Activated naive CD8-positive, alpha-beta T cell treated with anti-CD3 and anti-CD28 coated beads, Interleukin-2, amount 50 U/mL, for 16 hours (primary cell): ENCODE measurements around the gene SOCS3.

Experiments used
- DNase-seq: peaks from one replicate; pipeline ENCODE4 v3.0.0-alpha.2; 2020; ENCODE audit warnings: low read depth, low spot score

SOCS3 gene

DNA sequence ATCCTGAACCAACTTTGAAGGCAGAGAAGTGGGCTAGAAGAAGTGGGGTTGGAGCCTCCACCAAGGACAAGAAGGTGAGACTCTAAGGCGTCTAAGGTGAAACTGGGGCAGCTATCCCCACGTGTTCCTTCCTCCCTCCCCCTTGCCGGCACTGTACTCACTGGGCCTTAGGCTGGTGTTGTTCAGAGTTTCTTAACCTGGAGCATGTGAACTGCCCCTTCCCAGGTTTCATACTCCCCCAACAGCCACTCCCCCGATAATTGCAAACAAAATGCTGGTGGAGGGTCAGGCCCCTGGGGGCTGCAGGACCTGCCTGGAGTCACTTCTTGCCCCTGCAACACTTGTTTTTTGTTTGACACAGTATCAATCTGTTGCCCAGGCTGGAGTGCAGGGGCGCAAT, 7.3 kb upstream of the SOCS3 start:
- DNase-seq = no peak

DNA sequence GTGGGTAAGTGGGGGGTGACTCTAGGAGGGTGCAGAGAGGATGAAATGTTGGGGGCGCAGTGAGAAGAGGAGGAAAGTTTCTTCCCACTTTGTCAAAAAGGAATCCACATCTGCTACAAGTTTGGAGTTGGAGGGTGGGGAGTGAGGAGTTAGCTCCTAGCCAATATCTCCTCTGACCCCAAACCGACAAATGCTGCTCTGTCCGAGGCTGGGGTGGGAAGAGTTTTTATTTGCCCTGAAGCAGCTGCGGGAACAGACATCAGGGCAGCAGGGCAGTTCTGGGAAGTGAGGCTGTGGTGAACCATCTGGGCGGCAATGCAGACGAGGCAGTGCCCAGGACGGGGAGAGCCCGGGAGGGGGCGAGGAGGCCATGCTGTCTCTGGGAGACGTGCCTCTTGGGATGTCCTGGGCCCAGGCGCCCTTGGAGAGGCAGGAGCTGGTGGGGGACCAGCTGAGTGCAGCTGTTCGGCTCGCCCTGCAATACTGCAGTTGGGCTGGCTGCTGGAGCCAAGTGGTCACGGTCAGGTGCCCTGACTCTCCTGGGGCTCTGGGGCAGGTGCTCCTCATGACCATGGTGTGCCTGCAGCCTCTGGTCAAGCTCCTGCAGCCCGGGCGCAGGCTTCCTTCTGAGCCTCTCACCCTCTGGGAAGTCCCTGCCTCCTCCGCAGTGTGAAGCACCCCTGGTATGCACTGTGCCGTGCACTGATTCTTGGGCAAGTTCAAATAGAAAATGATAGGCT, 6.4 kb upstream of the SOCS3 start:
- no peak for DNase-seq

DNA sequence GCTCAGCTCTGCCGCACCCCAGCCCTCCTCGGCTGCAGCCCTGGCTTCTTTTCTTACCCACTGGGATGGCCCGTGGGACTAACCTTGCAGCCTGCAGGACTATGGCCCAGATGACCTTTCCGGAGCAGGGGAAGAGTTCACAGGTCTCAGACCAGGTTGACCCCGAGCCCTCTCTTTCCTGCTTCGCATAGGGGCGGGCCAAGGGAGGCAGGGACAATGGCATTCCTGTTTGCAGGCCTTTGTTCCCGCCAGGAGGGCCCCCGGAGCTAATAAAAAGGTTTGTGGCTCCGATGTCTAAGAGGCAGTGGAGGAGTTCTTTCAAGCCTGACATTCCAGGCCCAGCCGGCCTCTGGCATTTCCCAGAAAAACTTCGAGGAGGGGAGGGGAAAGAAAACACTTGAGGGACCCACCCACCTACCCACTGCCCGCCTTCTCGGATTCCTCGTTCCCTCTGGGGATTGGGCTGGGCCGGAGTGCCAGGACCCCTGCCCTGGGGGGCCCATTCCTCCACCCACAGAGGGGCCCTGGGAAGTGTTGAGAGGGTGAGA, 5.8 kb upstream of the SOCS3 start:
- DNase-seq = no peak

DNA sequence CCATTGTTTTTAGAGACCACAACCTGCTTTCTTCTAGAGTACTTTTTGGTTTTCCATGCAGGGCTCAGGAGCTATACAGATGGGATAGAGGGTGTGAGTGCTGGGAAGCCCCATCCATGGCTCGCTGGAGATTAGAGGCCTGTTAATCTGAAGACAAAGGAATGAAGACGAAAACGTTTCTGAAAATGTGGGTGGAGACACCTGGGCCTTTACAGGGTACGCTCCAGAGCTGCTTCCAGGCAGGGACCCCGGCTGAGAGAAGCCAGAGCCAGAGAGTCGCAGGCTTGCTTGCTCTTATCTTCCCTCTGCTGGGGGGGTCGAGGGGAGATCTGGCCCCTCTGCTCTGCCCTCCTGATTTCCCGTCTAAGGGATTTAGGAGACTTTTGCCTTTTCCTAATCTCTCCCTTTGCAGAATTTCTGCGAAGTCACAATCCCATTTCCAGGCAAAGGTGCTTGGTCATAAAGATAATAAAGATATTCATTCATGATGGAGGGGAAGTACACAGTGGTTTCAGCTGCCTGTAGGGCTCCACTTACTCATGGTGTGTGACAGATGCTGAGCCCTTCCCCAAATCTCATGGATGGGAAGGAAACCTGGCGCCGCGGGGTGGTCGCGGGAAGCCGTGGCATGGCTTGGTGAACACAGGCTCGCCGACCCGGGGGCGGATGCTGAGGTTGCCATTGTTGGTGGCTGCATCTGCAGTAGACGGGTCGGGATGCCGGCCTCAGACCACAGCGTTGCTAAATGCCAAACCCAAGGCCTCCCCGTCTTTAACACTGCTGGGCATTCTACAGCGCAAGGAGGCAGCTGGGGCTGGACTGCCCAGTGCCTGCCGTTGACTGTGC, 4.8 kb upstream of the SOCS3 start:
- DNase-seq = no peak

DNA sequence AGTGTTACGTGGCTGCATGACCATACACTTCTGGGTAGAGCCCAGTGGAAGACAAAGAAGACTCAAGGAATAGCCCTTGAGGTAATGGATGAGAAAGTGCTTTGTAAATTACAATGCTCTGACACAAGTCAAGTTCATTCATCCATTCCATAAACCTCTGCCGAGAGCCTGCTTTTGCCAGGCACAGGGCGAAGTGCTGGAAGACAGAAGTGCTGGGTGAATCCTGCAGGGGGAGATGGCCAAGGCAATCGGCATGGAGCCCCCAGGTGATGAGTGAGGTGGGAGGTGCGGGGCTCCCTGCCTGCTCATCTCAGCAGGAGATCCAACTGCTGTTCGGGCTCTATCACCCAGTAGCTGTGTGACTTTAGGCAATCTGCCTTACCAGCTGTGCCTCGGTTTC, 2.8 kb upstream of the SOCS3 start:
- DNase-seq = no peak

DNA sequence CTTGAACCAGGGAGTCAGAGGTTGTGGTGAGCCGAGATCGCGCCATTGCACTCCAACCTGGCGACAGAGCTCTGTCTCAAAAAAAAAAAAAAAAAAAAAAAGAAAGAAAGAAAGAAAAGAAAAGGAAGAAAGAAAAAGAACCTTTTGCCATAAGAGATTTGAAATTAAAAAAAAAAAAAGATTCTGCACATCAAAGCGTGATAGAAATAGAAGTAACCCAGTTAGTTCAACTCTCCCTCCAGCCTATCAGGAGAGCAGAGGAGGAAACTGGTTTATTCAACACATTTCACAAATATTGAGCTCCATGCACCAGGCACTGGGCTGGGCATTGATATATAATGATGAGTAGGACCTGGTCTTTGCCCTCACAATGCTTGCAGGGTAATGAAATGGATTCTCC, 2.4 kb upstream of the SOCS3 start:
- DNase-seq = no peak

DNA sequence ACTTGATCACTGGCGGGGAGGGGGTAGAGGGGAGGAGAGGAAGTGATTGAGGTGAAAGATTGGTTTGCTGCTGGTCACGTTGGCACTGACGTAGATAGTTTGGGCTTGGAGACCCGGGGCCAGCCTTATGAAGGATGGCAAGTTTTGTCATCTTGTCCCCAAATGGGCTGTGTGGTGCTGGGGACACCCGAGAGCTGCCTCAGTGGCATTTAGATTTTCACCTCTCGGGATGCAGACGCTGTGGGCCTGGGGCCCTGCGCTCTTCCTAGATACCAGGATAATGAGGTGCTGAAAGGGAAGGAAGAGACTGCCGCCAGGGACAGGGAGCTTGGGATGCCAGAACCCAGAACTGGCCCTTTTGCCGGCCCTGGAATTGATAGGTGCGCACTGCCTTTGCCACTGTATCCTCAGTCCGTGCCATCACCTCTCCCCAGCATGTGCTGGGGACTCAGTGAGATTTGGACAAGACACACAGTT, 1.4 kb upstream of the SOCS3 start:
- DNase-seq = no peak

DNA sequence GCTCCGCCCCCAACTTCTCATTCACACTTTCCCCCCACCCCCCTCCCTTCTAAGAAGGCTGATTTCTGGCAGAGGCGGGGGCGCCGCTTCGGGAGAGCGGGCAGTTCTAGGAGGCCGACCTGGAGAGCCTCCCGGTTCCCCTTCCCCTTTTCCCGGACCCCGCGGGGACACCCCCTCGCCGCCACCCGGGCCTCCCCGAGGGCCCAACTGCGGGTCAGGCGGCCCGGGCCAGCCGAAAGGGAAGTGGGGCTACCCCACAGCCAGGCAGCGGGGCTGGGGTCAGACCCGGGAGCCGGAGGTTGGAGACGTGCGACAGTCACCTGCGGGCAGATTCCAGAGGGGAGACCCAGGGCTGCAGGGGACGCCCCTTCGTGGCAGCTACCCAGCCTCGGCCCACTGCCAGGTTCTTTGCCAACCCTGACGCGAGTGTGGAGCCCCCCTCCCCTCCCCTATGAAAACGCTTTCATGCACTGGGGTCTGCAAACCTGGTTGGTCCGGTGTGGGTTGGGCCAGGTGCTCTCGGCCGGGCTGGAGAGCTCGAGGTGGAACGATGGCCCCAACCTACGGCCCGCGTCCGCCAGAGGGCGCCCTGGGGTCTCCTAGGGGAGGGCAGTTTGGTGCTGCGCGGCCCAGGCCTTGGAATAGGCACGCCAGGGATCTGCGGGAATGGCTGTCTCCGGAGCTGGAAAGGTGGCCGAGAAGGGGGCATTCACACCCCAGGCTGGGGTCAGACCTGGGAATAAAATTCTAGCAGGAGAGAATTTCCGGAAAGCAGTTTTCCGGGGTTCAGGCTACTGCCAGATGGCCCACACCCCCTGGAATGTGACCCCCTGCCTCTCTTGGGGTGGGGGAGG, 721 bp upstream of the SOCS3 start:
- DNase-seq = peak; percentile 77

DNA sequence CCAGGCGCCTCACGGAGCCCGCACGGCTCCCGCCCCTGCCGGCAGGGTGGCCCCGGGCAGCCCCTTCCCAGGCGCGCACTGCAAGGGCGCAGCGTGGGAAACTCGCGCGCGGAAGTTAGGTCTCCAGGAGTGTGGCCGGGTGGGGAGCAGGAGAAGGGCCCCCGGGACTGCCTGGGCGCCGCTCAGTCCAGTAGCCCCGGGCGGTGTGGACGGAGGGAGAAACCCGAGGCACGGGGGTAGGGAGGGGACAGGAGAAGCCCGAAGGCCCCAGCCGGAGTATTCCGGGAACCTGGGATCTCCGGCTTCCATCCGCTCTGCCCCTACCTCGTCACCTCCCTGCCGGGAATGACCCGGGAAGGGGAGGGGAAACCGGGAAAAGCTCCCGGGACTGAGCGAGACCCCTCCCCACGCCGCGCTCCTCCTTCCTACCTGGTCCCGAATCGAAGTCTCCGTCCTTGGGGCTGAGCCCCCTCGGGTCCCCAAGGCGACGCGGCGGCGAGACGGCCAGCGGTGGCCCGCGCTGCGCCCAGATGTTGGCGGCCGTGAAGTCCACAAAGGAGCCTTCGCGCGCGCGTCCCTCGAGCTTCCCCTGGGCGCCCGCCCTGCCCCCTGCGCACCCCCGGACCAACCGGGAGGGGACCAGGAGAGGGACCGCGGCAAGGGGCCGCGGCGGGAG, 418 bp downstream of the SOCS3 start:
- DNase-seq = no peak

DNA sequence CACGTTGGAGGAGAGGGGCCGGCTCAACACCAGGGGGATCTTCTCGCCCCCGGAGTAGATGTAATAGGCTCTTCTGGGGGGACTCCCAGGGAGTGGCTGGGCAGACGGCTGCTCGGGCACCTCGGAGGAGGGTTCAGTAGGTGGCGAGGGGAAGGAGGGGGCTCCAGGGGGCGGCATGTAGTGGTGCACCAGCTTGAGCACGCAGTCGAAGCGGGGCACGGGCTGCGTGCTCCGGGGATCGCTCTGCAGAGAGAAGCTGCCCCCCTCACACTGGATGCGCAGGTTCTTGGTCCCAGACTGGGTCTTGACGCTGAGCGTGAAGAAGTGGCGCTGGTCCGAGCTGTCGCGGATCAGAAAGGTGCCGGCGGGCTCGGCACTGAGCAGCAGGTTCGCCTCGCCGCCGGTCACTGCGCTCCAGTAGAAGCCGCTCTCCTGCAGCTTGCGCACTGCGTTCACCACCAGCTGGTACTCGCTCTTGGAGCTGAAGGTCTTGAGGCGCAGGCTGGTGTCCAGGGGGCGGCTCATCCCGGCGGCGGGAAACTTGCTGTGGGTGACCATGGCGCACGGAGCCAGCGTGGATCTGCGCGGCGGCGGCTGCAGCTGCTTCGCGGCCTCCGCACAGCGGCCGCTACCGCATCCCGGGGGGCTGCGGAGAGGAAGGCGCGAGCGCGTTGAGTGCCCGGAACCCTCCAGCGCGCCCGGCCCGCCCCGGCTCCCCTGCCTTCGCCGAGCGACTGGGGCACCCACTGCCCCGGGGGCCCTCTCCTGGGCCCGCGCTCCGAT, 1.1 kb downstream of the SOCS3 start:
- no peak for DNase-seq

DNA sequence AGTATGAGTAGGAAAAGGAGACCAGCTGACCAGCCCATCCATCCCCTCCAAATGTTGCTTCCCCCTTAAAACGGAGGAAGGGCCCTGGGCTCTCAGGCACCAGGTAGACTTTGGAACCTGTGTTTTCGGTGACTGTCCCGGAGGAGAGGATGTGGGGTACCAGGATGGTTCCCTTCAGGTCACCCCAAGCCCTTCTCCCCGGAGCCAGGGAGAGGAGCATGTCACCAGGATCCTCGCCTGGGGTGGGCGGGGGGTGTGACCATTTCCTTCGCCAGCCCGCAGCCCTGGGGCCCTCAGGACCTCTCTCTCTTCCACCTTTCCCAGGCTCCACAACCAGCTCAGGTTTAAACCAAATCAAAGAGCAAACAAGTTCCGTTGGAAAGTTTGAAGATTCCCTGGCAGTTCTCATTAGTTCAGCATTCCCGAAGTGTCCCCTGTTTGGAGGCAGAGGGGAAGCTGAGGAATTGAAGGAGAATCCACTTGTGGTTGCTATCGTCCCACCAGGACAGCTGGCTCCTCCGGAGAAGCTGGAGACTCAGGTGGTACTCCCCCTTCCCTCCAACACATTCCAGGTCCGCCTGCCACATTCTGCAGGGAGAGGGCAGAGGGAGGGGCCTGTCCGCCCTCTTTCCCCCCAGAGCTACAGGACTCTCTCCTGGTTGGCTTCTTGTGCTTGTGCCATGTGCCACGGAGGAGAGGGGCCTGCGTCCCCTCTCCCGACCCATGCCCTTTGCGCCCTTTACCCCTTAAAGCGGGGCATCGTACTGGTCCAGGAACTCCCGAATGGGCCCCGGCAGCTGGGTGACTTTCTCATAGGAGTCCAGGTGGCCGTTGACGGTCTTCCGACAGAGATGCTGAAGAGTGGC, 2.0 kb downstream of the SOCS3 start:
- no peak for DNase-seq

DNA sequence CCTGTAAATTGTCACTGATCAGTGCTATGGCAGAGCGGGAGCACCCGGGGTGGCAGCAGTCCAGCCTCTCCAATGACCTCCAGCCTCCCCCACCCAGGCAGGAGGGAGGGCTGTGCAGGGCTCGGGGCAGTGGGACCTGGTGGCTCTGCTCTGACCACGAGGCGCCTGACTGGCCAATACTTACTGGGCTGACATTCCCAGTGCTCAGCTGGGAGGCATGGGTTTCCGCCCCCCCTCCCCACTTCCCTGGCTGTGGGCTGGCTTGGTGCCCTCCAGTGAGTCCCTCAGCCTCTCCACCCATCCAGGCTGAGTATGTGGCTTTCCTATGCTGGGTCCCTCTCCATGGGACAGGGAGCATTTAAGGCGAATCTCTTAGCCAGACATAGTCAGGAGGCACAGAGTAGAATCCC, 2.7 kb downstream of the SOCS3 start:
- no peak for DNase-seq

DNA sequence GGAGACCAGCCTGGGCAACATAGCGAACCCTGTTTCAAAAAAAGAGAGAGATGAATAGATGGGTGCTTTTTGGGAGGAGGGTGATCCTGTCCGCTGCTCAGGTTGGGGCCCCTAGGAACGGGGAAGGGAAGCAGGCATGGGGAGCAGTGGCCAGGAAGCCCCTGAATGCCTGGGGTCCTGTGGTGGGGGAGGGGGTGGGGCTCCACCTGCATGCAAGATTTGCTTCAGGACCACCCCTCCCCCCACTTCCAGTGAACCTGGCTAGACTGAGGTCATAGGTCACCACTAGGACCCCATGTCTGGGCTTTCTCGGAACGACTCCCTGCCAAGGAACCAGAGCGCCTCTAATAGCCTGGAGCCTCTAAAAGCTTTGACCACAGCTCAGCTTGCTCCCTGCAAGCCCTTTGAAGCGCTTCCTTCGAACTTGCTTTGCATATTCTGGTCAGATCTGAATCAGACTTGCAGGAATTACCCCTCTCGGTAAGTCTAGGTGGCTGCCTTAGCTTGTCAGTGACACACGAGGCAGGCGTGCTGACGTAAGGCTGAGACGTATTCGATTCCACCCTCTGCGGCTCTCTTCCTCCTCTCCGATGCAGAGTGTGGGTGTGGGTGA, 3.7 kb downstream of the SOCS3 start:
- peak; percentile 82 for DNase-seq

DNA sequence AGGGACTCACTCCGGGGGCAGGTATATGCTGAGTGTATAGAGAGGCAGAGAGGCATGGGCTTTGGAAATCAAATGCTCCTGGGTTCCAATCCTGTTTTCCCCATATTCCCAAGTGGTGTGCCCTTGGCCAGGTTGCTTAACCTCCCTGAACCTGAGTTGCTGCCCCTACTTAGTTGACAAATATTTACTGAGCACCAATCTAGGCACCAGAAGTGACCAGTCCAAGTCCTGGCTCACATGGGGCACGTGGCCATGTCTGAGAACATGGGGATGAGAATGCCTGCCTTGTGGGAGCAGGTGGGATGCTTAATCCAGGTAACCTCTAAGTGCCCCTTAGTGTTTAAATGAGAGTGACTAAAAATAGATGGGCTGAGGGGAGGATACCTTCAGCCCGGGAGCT, 4.2 kb downstream of the SOCS3 start:
- no peak for DNase-seq

DNA sequence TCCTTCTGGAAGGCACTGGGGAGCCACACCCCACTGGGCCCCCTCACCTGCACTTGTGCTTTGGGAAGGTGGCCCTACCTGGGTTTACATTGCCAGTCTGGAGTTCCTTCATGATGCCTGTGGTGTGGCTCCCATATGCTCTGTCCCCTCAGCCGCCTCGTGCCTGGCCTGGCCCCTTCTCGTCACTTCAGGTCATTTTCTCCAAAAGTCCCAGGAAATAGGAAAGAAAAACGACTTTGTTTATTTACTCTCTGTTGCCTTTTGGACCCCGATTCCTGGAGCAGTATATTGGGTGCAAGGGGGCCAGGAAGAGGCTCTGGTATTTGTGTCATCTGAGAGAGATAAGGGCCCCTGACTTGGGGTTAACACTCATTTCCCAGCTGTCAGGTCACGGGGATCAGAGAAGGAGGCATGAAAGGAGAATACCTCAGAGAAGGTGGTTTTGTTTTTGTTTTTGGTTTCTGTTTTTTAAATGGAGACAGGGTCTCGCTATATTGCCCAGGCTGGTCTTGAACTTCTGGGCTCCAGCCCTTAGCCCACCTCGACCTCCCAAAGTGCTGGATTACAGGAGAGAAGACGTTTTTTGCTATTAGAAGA, 4.7 kb downstream of the SOCS3 start:
- DNase-seq = no peak

DNA sequence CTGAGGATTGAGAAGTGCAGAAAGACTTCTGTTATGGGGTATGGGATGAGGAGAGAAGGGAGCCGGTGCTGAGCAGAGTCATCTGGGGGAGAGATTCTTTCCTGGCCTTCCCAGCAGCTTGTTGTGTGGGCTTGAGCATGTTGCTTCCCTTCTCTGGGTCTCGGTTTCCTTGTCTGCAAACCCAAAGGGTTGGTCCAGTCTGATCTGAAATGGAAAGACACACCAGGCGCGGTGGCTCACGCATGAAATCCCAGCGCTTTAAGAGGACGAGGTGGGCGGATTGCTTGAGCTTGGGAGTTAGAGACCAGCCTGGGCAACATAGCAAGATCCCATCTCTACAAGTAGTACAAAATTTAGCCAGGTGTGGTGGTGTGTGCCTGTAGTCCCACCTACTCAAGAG, 6.0 kb downstream of the SOCS3 start:
- DNase-seq = no peak

DNA sequence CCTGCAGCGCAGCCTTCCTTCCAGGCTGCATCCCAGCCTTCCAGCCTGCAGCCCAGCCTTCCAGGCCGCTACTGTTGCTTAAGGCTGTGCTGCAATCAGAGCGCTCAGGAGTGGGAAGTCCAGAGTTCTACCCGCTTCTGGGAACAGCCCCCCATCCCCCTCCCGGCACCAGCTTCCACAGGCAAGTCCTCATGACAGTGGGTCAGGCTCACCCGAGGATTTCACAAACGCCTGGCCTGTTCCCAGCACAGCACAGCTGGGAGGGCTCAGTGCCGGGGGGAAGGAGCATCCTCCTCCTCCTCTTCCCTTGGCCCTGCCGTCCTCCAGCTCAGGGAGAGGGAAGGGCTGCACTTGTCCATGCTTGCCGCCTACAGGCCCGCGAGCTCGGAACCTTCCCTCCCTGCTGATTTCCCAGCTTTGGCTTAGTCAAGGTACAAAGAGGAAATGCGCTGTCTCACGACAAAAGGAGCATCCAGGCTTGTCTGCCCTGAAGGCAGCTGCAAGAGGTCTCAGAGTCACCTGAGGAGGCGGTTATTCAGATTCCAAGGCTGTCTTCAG, 8.3 kb downstream of the SOCS3 start:
- no peak for DNase-seq

DNA sequence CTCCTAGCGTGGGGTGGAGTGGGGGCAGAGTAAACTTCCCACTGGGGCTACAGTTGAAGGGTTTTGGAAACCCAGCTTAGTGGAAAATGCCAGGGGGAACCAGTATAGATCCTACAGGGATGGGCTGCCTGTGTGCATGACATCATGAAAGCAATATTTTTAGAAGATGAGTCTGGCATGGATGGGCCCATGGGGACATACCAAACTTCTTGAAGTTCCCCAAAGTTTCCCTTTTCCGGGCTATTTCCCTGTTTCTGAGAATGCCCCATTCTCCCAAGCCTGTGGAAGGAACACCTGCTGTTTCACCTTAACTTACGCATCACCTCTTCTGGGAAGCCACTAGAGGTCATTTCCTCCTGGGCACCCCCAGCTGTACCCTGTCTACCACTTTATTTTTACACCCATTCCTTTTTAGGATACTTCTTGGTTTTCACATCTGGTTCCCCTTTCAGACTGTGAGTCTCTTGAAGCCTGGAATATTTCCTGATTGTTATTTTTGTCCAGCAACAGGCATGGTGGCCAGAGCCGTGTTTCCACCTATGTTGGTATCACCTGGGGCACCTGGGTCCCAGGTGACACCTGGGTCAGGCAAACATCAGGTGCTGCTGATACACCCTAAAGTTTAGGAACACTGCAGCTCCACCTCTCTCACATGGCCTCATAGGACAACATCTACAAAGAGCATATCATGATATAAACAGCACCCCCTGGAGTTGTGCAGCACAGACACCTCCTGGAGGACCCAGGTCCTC, 9.8 kb downstream of the SOCS3 start:
- DNase-seq = no peak
